Astrocyte (in vitro differentiated cells and primary cell): ENCODE results near the gene CYP46A1. TPM values are rescaled to one million over a fixed set of nuclear protein-coding genes. Genes with fewer than 3 reads are reported as not detected.

Source experiments
- DNase-seq: peaks from one replicate; pipeline ENCODE4 v3.0.0-alpha.2; 2010; ENCODE audit warnings: low read depth
- FAIRE-seq: peaks from 2 replicates; lab custom pipeline; 2011; peaks lifted over from hg19 to GRCh38; lab: Jason Lieb, UNC
- H2AFZ ChIP-seq: 2 replicates; pipeline ENCODE4 v1.6.0; 2012; ENCODE audit warnings: low read depth, low read length, inconsistent platforms
- H3K27ac ChIP-seq: 2 replicates; pipeline ENCODE4 v1.5.1; 2011; ENCODE audit warnings: low read depth, low read length, inconsistent platforms
- H3K27me3 ChIP-seq: 2 replicates; pipeline ENCODE4 v1.6.0; 2011; ENCODE audit warnings: low read length, inconsistent platforms; ENCODE audit not compliant: insufficient read depth
- H3K36me3 ChIP-seq: 2 replicates; pipeline ENCODE4 v1.5.1; 2011; ENCODE audit warnings: low read length, inconsistent platforms; ENCODE audit not compliant: insufficient read depth
- H3K4me1 ChIP-seq: 2 replicates; pipeline ENCODE4 v1.5.1; 2011; ENCODE audit warnings: low read length, inconsistent platforms; ENCODE audit not compliant: insufficient read depth
- H3K4me2 ChIP-seq: 2 replicates; pipeline ENCODE4 v1.6.0; 2012; ENCODE audit warnings: low read length, inconsistent platforms
- H3K4me3 ChIP-seq: 2 replicates; pipeline ENCODE4 v1.5.1; 2011; ENCODE audit warnings: low read depth, mild to moderate bottlenecking, low read length, inconsistent platforms; ENCODE audit not compliant: insufficient read depth
- H3K79me2 ChIP-seq: 2 replicates; pipeline ENCODE4 v1.6.0; 2012; ENCODE audit warnings: mild to moderate bottlenecking, low read length, inconsistent platforms; ENCODE audit not compliant: insufficient read depth
- H3K9ac ChIP-seq: 2 replicates; pipeline ENCODE4 v1.6.0; 2012; ENCODE audit warnings: mild to moderate bottlenecking, low read length, inconsistent platforms
- H3K9me3 ChIP-seq: 2 replicates; pipeline ENCODE4 v1.5.1; 2012; ENCODE audit warnings: low read depth, mild to moderate bottlenecking, low read length, inconsistent platforms; ENCODE audit not compliant: insufficient read depth
- H4K20me1 ChIP-seq: 2 replicates; pipeline ENCODE4 v1.6.0; 2012; ENCODE audit warnings: low read length, inconsistent platforms; ENCODE audit not compliant: insufficient read depth
- H3K27ac Mint-ChIP-seq: one replicate; pipeline ENCODE4 v1.8.0; 2021; ENCODE audit warnings: mild to moderate bottlenecking, mixed read lengths; ENCODE audit not compliant: unreplicated experiment
- H3K27me3 Mint-ChIP-seq: one replicate; pipeline ENCODE4 v1.8.0; 2021; ENCODE audit warnings: low read depth, mixed read lengths; ENCODE audit not compliant: unreplicated experiment
- H3K36me3 Mint-ChIP-seq: one replicate; pipeline ENCODE4 v1.8.0; 2021; ENCODE audit warnings: low read depth, mixed read lengths; ENCODE audit not compliant: unreplicated experiment
- H3K4me1 Mint-ChIP-seq: one replicate; pipeline ENCODE4 v1.8.0; 2021; ENCODE audit warnings: low read depth, mixed read lengths; ENCODE audit not compliant: unreplicated experiment
- H3K4me3 Mint-ChIP-seq: one replicate; pipeline ENCODE4 v1.8.0; 2021; ENCODE audit warnings: mild to moderate bottlenecking, moderate library complexity, mixed read lengths; ENCODE audit not compliant: unreplicated experiment
- H3K9me3 Mint-ChIP-seq: one replicate; pipeline ENCODE4 v1.8.0; 2021; ENCODE audit warnings: mild to moderate bottlenecking, mixed read lengths; ENCODE audit not compliant: unreplicated experiment
- EZH2 ChIP-seq: IDR thresholded peaks from 2 replicates; pipeline ENCODE4 v1.6.1; 2012; ENCODE audit warnings: mild to moderate bottlenecking, low read length, inconsistent platforms; ENCODE audit not compliant: insufficient read depth
- total RNA-seq: library from RNA; stranded (reverse); gene quantifications from 2 replicates; pipeline ENCODE4 v1.2.1, GENCODE V29; 2021
- TF ChIP-seq, protein P1 (sequence below): IDR thresholded peaks from 2 replicates; pipeline ENCODE4 v1.5.1; 2011; ENCODE audit warnings: low read depth, mild to moderate bottlenecking, inconsistent platforms, low read length, moderate library complexity; ENCODE audit not compliant: insufficient read depth

The CYP46A1 gene
- total RNA-seq, 1 donor from 2014 or later: 0.52 TPM

DNA sequence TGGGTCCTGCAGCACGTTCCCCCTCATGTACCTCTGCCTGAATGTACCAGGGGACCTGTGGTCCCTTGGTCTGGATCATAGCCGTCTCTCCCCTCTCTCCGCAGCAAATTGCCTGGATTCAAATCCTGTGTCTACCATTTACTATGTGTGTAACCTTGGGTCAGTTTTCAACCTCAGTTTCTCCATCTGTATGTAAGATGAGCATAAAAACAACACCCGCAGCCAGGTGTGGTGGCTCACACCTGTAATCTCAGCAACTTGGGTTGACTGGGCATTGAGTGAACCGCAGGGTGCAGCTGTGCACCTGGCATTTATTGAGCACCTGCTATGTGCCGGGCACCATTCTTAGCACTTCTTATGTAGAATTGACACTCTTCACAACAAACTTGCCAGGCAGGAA is 14.1 kb downstream of the CYP46A1 start:
- Histone ChIP-seq H3K27ac (no peak overlapping the region), H3K4me2 (no peak overlapping the region), H3K4me1 (no peaks in the 10 kb centered on the region), H3K9me3 (peaks cover 5% of the 10 kb centered on the region), H3K27me3 (no peaks in the 10 kb centered on the region), H3K4me3 (no peak overlapping the region), H3K79me2 (no peaks in the 10 kb centered on the region), H4K20me1 (no peaks in the 10 kb centered on the region), H3K36me3 (no peaks in the 10 kb centered on the region), H2AFZ (no peak overlapping the region), H3K9ac (no peak overlapping the region)
- no peak overlapping the region for H3K4me3 Mint-ChIP-seq
- peaks cover 8% of the 10 kb centered on the region for H3K27me3 Mint-ChIP-seq
- DNase-seq (no peak), FAIRE-seq (no peak)
- no peaks in the 10 kb centered on the region for H3K4me1 Mint-ChIP-seq
- peaks cover 2% of the 10 kb centered on the region for H3K36me3 Mint-ChIP-seq
- no peak overlapping the region for H3K27ac Mint-ChIP-seq
- TF ChIP-seq, protein P1, sequence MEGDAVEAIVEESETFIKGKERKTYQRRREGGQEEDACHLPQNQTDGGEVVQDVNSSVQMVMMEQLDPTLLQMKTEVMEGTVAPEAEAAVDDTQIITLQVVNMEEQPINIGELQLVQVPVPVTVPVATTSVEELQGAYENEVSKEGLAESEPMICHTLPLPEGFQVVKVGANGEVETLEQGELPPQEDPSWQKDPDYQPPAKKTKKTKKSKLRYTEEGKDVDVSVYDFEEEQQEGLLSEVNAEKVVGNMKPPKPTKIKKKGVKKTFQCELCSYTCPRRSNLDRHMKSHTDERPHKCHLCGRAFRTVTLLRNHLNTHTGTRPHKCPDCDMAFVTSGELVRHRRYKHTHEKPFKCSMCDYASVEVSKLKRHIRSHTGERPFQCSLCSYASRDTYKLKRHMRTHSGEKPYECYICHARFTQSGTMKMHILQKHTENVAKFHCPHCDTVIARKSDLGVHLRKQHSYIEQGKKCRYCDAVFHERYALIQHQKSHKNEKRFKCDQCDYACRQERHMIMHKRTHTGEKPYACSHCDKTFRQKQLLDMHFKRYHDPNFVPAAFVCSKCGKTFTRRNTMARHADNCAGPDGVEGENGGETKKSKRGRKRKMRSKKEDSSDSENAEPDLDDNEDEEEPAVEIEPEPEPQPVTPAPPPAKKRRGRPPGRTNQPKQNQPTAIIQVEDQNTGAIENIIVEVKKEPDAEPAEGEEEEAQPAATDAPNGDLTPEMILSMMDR: no peak
- no peak for TF ChIP-seq EZH2
- H3K9me3 Mint-ChIP-seq: peaks cover 5% of the 10 kb centered on the region

DNA sequence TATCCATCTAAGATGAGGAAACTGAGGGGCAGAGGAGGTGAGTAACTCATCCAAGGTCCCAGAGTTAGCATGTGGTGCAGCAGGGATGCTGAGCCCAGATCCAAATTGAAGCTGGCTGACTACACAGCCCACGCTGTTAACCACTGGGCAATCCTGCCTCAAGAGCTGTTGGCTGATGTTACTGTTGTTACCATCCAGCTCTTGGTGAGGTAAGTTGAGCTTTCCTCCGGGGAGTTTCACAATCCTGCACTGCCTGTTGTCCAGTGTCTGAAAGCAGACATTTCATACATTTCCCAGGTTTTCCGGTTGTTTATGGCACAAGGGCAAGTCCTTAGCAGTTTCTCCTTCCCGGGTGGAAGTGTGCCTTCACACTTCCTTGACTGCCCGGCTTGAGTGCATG is 14.5 kb downstream of the CYP46A1 start:
- DNase-seq: no peak
- Histone ChIP-seq H3K9ac (no peak overlapping the region), H3K4me1 (no peaks in the 10 kb centered on the region), H4K20me1 (no peaks in the 10 kb centered on the region), H3K27me3 (no peaks in the 10 kb centered on the region), H3K4me2 (no peak overlapping the region), H3K27ac (no peak overlapping the region), H3K79me2 (no peaks in the 10 kb centered on the region), H3K4me3 (no peak overlapping the region), H2AFZ (no peak overlapping the region), H3K9me3 (peaks cover 9% of the 10 kb centered on the region), H3K36me3 (no peaks in the 10 kb centered on the region)
- Mint-ChIP-seq H3K4me3 (no peak overlapping the region), H3K4me1 (no peaks in the 10 kb centered on the region), H3K36me3 (peaks cover 4% of the 10 kb centered on the region), H3K27ac (no peak overlapping the region), H3K27me3 (peaks cover 8% of the 10 kb centered on the region), H3K9me3 (peaks cover 8% of the 10 kb centered on the region)
- TF ChIP-seq, protein P1: no peak
- TF ChIP-seq EZH2: no peak
- no peak for FAIRE-seq

DNA sequence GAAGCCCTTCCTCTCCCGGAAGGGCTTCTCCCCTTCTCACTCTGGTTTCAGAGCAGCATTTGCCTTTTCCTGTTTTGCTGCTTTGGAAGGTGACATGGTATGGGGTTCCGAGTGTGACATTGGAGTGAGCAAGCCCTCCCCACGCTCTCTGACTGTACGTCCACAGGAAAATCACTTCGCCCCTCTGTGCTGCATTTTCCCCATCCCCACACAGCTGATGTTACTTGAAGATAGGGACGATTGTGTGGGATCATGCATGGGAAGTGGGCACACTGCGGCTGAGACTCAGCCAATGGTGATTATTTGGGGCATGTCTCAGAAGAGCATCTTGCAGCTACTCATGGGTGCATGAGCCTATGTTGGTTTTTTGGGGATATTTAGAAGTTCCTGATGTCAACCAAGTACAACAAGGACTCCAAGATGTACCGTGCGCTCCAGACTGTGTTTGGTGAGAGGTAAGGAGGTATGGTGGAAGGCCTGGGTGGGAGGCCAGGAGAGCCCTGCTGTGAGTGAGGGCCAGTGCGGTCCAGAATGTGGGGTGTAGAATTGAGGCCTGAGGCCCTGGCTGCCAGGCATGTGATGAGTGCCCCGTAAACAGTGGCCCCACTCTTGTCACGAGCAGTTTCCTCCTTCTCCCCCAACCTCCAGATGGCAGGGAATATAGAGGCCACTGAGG is 15.1 kb downstream of the CYP46A1 start:
- TF ChIP-seq EZH2: no peak
- TF ChIP-seq, protein P1: no peak
- H3K4me3 ChIP-seq: no peak overlapping the region

More for the DNA sequence above, 15.1 kb downstream of the CYP46A1 start:
- H3K27me3 Mint-ChIP-seq: peaks cover 8% of the 10 kb centered on the region
- H3K36me3 Mint-ChIP-seq: peaks cover 5% of the 10 kb centered on the region
- no peaks in the 10 kb centered on the region for H3K4me1 Mint-ChIP-seq
- H3K9ac ChIP-seq: no peak overlapping the region
- no peak overlapping the region for H2AFZ ChIP-seq
- H4K20me1 ChIP-seq: no peaks in the 10 kb centered on the region
- DNase-seq (no peak), FAIRE-seq (no peak)
- no peak overlapping the region for H3K27ac Mint-ChIP-seq
- H3K36me3 ChIP-seq: no peaks in the 10 kb centered on the region
- H3K9me3 ChIP-seq: peaks cover 9% of the 10 kb centered on the region
- H3K27me3 ChIP-seq: no peaks in the 10 kb centered on the region
- peaks cover 9% of the 10 kb centered on the region for H3K9me3 Mint-ChIP-seq
- no peak overlapping the region for H3K27ac ChIP-seq
- H3K4me3 Mint-ChIP-seq: no peak overlapping the region
- no peaks in the 10 kb centered on the region for H3K4me1 ChIP-seq
- H3K79me2 ChIP-seq: no peaks in the 10 kb centered on the region
- H3K4me2 ChIP-seq: no peak overlapping the region
